Hepatic stellate cell (primary cell): ENCODE results near the gene MRPS23.
"Not testable (repeated sequence)": the region's sequence is repeated elsewhere in the genome, so short reads cannot be mapped to it uniquely, and the experiment has no call there.

Experiments
- DNase-seq: peaks from one replicate; pipeline ENCODE4 v3.0.0; 2011; ENCODE audit warnings: low spot score

The MRPS23 gene

GRCh38 chr17:57862694-57863667 is 13.1 kb upstream of the MRPS23 start:
- DNase-seq = peak; percentile 44

GRCh38 chr17:57861790-57862693 is 12.2 kb upstream of the MRPS23 start:
- peak; percentile 76 for DNase-seq

- peak; percentile 42 for DNase-seq
These were observed 11.4 kb upstream of the MRPS23 start for GRCh38 chr17:57861000-57861789.

- no peak for DNase-seq
These were observed 10.7 kb upstream of the MRPS23 start for GRCh38 chr17:57860414-57860999.

GRCh38 chr17:57859601-57860413 is 10.0 kb upstream of the MRPS23 start:
- DNase-seq = no peak

GRCh38 chr17:57858838-57859237 is 9.0 kb upstream of the MRPS23 start:
- no peak for DNase-seq

- DNase-seq = no peak
These were observed 7.2 kb upstream of the MRPS23 start for GRCh38 chr17:57856792-57857620.

- no peak for DNase-seq
These were observed 5.7 kb upstream of the MRPS23 start for GRCh38 chr17:57855391-57856035.

GRCh38 chr17:57853695-57854094 is 3.9 kb upstream of the MRPS23 start:
- DNase-seq = no peak

- DNase-seq = no peak
These were observed 3.1 kb upstream of the MRPS23 start for GRCh38 chr17:57852955-57853328.

GRCh38 chr17:57852092-57852954 is 2.5 kb upstream of the MRPS23 start:
- no peak for DNase-seq

GRCh38 chr17:57849163-57849873 is 526 bp downstream of the MRPS23 start:
- DNase-seq = no peak

- DNase-seq = not testable (repeated sequence)
These were observed 3.5 kb downstream of the MRPS23 start for GRCh38 chr17:57846056-57846945.

- DNase-seq = no peak
These were observed 7.6 kb downstream of the MRPS23 start for GRCh38 chr17:57842280-57842679.

GRCh38 chr17:57839571-57839923 is 10.3 kb downstream of the MRPS23 start:
- no peak for DNase-seq

- DNase-seq = no peak
These were observed 10.8 kb downstream of the MRPS23 start for GRCh38 chr17:57838857-57839570.
